WTC11 (cell line): Measurements from ENCODE around the gene ZNF620. TPM values are rescaled to one million over a fixed set of nuclear protein-coding genes. Genes with fewer than 3 reads are reported as not detected.
A peak's percentile ranks its signal among the peaks of the same experiment; 100 is the strongest.

Experiments
- ATF1 ChIP-seq: sonication (generic); formaldehyde crosslinking; IDR thresholded peaks from 2 replicates; pipeline ENCODE4 v1.8.1; 2023; ENCODE audit warnings: mild to moderate bottlenecking, moderate library complexity, missing genetic modification reagents
- ATF6 ChIP-seq: sonication (generic); formaldehyde crosslinking; IDR thresholded peaks from 2 replicates; pipeline ENCODE4 v1.8.1; 2023; ENCODE audit warnings: mild to moderate bottlenecking, missing genetic modification reagents
- CBFB ChIP-seq: sonication (generic); formaldehyde crosslinking; IDR thresholded peaks from 2 replicates; pipeline ENCODE4 v1.8.1; 2022; ENCODE audit warnings: mild to moderate bottlenecking, low read depth, missing genetic modification reagents
- E2F1 ChIP-seq: sonication (generic); formaldehyde crosslinking; IDR thresholded peaks from 2 replicates; pipeline ENCODE4 v1.8.0; 2022; ENCODE audit warnings: mild to moderate bottlenecking, missing genetic modification reagents
- FOXJ3 ChIP-seq: sonication (generic); formaldehyde crosslinking; IDR thresholded peaks from 2 replicates; pipeline ENCODE4 v1.9.0; 2021; ENCODE audit warnings: missing genetic modification reagents, mild to moderate bottlenecking, borderline replicate concordance
- FOXP4 ChIP-seq: sonication (generic); formaldehyde crosslinking; IDR thresholded peaks from 2 replicates; pipeline ENCODE4 v1.8.0; 2022; ENCODE audit warnings: mild to moderate bottlenecking, missing genetic modification reagents
- HMGA2 ChIP-seq: fragments of 250-450 bp; sonication (Bioruptor Pico); IDR thresholded peaks from 2 replicates; pipeline ENCODE4 v1.4.0; 2021; ENCODE audit warnings: mild to moderate bottlenecking, moderate library complexity
- IRF1 ChIP-seq: sonication (generic); formaldehyde crosslinking; IDR thresholded peaks from 2 replicates; pipeline ENCODE4 v1.8.0; 2023; ENCODE audit warnings: missing genetic modification reagents
- MAX ChIP-seq: sonication (generic); formaldehyde crosslinking; IDR thresholded peaks from 2 replicates; pipeline ENCODE4 v1.8.0; 2022; ENCODE audit warnings: mild to moderate bottlenecking, missing genetic modification reagents
- NR2C2 ChIP-seq: sonication (generic); formaldehyde crosslinking; IDR thresholded peaks from 2 replicates; pipeline ENCODE4 v1.8.0; 2022; ENCODE audit warnings: mild to moderate bottlenecking, missing genetic modification reagents
- OVOL2 ChIP-seq: fragments of 250-450 bp; sonication (Bioruptor Pico); IDR thresholded peaks from 2 replicates; pipeline ENCODE4 v1.9.0; 2021; ENCODE audit warnings: mild to moderate bottlenecking, borderline replicate concordance
- PRRX2 ChIP-seq: fragments of 250-450 bp; sonication (Bioruptor Pico); IDR thresholded peaks from 2 replicates; pipeline ENCODE4 v1.8.0; 2021; ENCODE audit warnings: mild to moderate bottlenecking
- RELA ChIP-seq: sonication (generic); formaldehyde crosslinking; IDR thresholded peaks from 2 replicates; pipeline ENCODE4 v1.8.1; 2022; ENCODE audit warnings: missing genetic modification reagents, mild to moderate bottlenecking, borderline replicate concordance
- SP1 ChIP-seq: sonication (generic); formaldehyde crosslinking; conservative IDR thresholded peaks from 2 replicates; pipeline ENCODE4 v1.8.1; 2022; ENCODE audit warnings: missing genetic modification reagents
- STAT6 ChIP-seq: sonication (generic); formaldehyde crosslinking; conservative IDR thresholded peaks from 2 replicates; pipeline ENCODE4 v1.8.1; 2023; ENCODE audit warnings: mild to moderate bottlenecking, low read depth, missing genetic modification reagents, moderate library complexity
- TEAD1 ChIP-seq: sonication (generic); formaldehyde crosslinking; IDR thresholded peaks from 2 replicates; pipeline ENCODE4 v1.8.0; 2022; ENCODE audit warnings: mild to moderate bottlenecking, missing genetic modification reagents
- TEAD4 ChIP-seq: sonication (generic); formaldehyde crosslinking; IDR thresholded peaks from 2 replicates; pipeline ENCODE4 v1.8.0; 2022; ENCODE audit warnings: mild to moderate bottlenecking, missing genetic modification reagents
- TP53 ChIP-seq: sonication (generic); formaldehyde crosslinking; IDR thresholded peaks from 2 replicates; pipeline ENCODE4 v1.8.1; 2023; ENCODE audit warnings: mild to moderate bottlenecking, missing genetic modification reagents
- ZNF121 ChIP-seq: sonication (generic); formaldehyde crosslinking; IDR thresholded peaks from 2 replicates; pipeline ENCODE4 v1.8.0; 2023; ENCODE audit warnings: missing genetic modification reagents
- ZNF138 ChIP-seq: sonication (generic); formaldehyde crosslinking; conservative IDR thresholded peaks from 2 replicates; pipeline ENCODE4 v1.8.1; 2022; ENCODE audit warnings: mild to moderate bottlenecking, moderate library complexity, missing genetic modification reagents
- ZNF219 ChIP-seq: sonication (generic); formaldehyde crosslinking; IDR thresholded peaks from 2 replicates; pipeline ENCODE4 v1.8.0; 2023; ENCODE audit warnings: missing genetic modification reagents, mild to moderate bottlenecking, borderline replicate concordance
- ZNF232 ChIP-seq: sonication (generic); formaldehyde crosslinking; IDR thresholded peaks from 2 replicates; pipeline ENCODE4 v1.8.0; 2022; ENCODE audit warnings: mild to moderate bottlenecking, missing genetic modification reagents
- ZNF416 ChIP-seq: fragments of 250-450 bp; sonication (Bioruptor Pico); IDR thresholded peaks from 2 replicates; pipeline ENCODE4 v1.9.0; 2021; ENCODE audit warnings: mild to moderate bottlenecking, inconsistent platforms
- ZNF423 ChIP-seq: fragments of 250-450 bp; sonication (Bioruptor Pico); IDR thresholded peaks from 2 replicates; pipeline ENCODE4 v2.1.2; 2022; ENCODE audit warnings: mild to moderate bottlenecking, moderate library complexity
- ZNF425 ChIP-seq: fragments of 250-450 bp; sonication (Bioruptor Pico); conservative IDR thresholded peaks from 2 replicates; pipeline ENCODE4 v1.9.0; 2021; ENCODE audit warnings: mild to moderate bottlenecking
- ZSCAN18 ChIP-seq: fragments of 250-450 bp; sonication (Bioruptor Pico); IDR thresholded peaks from 2 replicates; pipeline ENCODE4 v2.1.2; 2022; ENCODE audit warnings: mild to moderate bottlenecking, moderate library complexity
- total RNA-seq: library from RNA; stranded (reverse); gene quantifications from 3 replicates; pipeline ENCODE4 v1.2.3, GENCODE V29; 2021

The ZNF620 gene
- total RNA-seq, 1 experiment from 2014 or later = 15.6 TPM

- TF ChIP-seq MAX (CRISPR knock-in tag) (peak; percentile 84), ZSCAN18 (no peak), ZNF416 (0 out of 2 replicates have a peak, but pooled peaks have one; percentile 65), OVOL2 (no peak), STAT6 (CRISPR knock-in tag) (no peak), IRF1 (CRISPR knock-in tag) (no peak), ZNF219 (no peak), ZNF232 (CRISPR knock-in tag) (peak; percentile 45; the same call in 1 of the 2 replicates), NR2C2 (CRISPR knock-in tag) (no peak), ATF1 (CRISPR knock-in tag) (0 out of 2 replicates have a peak, but pooled peaks have one; percentile 56), ZNF121 (CRISPR knock-in tag) (no peak), ZNF138 (CRISPR knock-in tag) (no peak), TP53 (CRISPR knock-in tag) (no peak), TEAD1 (peak; percentile 13; the same call in 1 of the 2 replicates), CBFB (CRISPR knock-in tag) (no peak), ATF6 (CRISPR knock-in tag) (no peak), FOXJ3 (no peak), SP1 (CRISPR knock-in tag) (peak; percentile 93), ZNF423 (no peak), FOXP4 (CRISPR knock-in tag) (no peak), ZNF425 (CRISPR knock-in tag) (no peak), HMGA2 (CRISPR knock-in tag) (0 out of 2 replicates have a peak, but pooled peaks have one; percentile 10), TEAD4 (CRISPR knock-in tag) (0 out of 2 replicates have a peak, but pooled peaks have one; percentile 71), RELA (CRISPR knock-in tag) (peak; percentile 19; the same call in 1 of the 2 replicates), E2F1 (CRISPR knock-in tag) (no peak), PRRX2 (CRISPR knock-in tag) (no peak)
These were observed 48.7 kb upstream of the ZNF620 start, which contains the start of gene RPL14 (continued) for GRCh38 chr3:40456940-40457823.
